ENCODE results near the gene BPIFA2. TPM values are rescaled to one million over a fixed set of nuclear protein-coding genes. Genes with fewer than 3 reads are reported as not detected.

Gene BPIFA2
- total RNA-seq, 2 experiments from 2014 or later: not detected

GRCh38 chr20:33132513-33133372 is 35.2 kb upstream of the BPIFA2 start:
- no peak overlapping the region for H3K4me3 Mint-ChIP-seq
- ATAC-seq (no peak), DNase-seq (no peak)
- TF ChIP-seq CTCF (IDR thresholded peaks at IDR 0.05): no peak
- H3K27me3 Mint-ChIP-seq: peaks cover 4% of the 10 kb centered on the region
- H3K9me3 Mint-ChIP-seq: no peaks in the 10 kb centered on the region
- H3K27ac Mint-ChIP-seq: no peak overlapping the region
- intact Hi-C loops (cut with micrococcal nuclease): no loop called here
- H3K36me3 Mint-ChIP-seq (ENCODE audit: low read depth): no peaks in the 10 kb centered on the region
- ChIA-PET POLR2A (no interaction called here), CTCF (no interaction called here)
- no peaks in the 10 kb centered on the region for H3K4me1 Mint-ChIP-seq (ENCODE audit: low read depth)

- intact Hi-C loops (cut with micrococcal nuclease): no loop called here
Observed at GRCh38 chr20:33133373-33133941, 34.5 kb upstream of the BPIFA2 start.

GRCh38 chr20:33137195-33137594 is 30.8 kb upstream of the BPIFA2 start:
- no peaks in the 10 kb centered on the region for H3K9me3 Mint-ChIP-seq
- H3K27ac Mint-ChIP-seq: no peak overlapping the region
- no peak overlapping the region for H3K4me3 Mint-ChIP-seq
- intact Hi-C loops (cut with micrococcal nuclease): no loop called here
- no peak for DNase-seq
- TF ChIP-seq CTCF (IDR thresholded peaks at IDR 0.05): no peak
- POLR2A ChIA-PET: no interaction called here
- no peak for ATAC-seq
- CTCF ChIA-PET: interaction anchor here (0.6 kb wide), 1 partner anchor 256 kb away, joined by 3 read pairs; no protein-coding TSS in a partner anchor
- peaks cover 2% of the 10 kb centered on the region for H3K27me3 Mint-ChIP-seq
- H3K4me1 Mint-ChIP-seq (ENCODE audit: low read depth): no peaks in the 10 kb centered on the region
- no peaks in the 10 kb centered on the region for H3K36me3 Mint-ChIP-seq (ENCODE audit: low read depth)

More at GRCh38 chr20:33133373-33133941, 34.5 kb upstream of the BPIFA2 start:
- no peak overlapping the region for H3K4me3 Mint-ChIP-seq
- H3K27ac Mint-ChIP-seq: no peak overlapping the region
- no peaks in the 10 kb centered on the region for H3K4me1 Mint-ChIP-seq (ENCODE audit: low read depth)
- H3K27me3 Mint-ChIP-seq: peaks cover 4% of the 10 kb centered on the region
- H3K9me3 Mint-ChIP-seq: no peaks in the 10 kb centered on the region
- DNase-seq (no peak), ATAC-seq (no peak)
- TF ChIP-seq CTCF (IDR thresholded peaks at IDR 0.05): no peak
- ChIA-PET POLR2A (no interaction called here), CTCF (no interaction called here)
- H3K36me3 Mint-ChIP-seq (ENCODE audit: low read depth): no peaks in the 10 kb centered on the region

- H3K4me1 Mint-ChIP-seq (ENCODE audit: low read depth): no peaks in the 10 kb centered on the region
- intact Hi-C loops (cut with micrococcal nuclease): no loop called here
- DNase-seq (no peak), ATAC-seq (no peak)
- H3K36me3 Mint-ChIP-seq (ENCODE audit: low read depth): no peaks in the 10 kb centered on the region
- TF ChIP-seq CTCF (IDR thresholded peaks at IDR 0.05): no peak
- ChIA-PET CTCF (no interaction called here), POLR2A (no interaction called here)
- H3K27ac Mint-ChIP-seq: no peak overlapping the region
- H3K27me3 Mint-ChIP-seq: peaks cover 3% of the 10 kb centered on the region
- no peaks in the 10 kb centered on the region for H3K9me3 Mint-ChIP-seq
- H3K4me3 Mint-ChIP-seq: no peak overlapping the region
Observed at GRCh38 chr20:33139467-33139866, 28.5 kb upstream of the BPIFA2 start.

GRCh38 chr20:33145521-33145920 is 22.4 kb upstream of the BPIFA2 start:
- Mint-ChIP-seq H3K9me3 (no peaks in the 10 kb centered on the region), H3K27ac (no peak overlapping the region), H3K4me3 (no peak overlapping the region), H3K4me1 (ENCODE audit: low read depth) (no peaks in the 10 kb centered on the region), H3K36me3 (ENCODE audit: low read depth) (no peaks in the 10 kb centered on the region), H3K27me3 (peaks cover 10% of the 10 kb centered on the region)
- ChIA-PET POLR2A (no interaction called here), CTCF (no interaction called here)
- DNase-seq (no peak), ATAC-seq (no peak)
- intact Hi-C loops (cut with micrococcal nuclease): no loop called here
- TF ChIP-seq CTCF (IDR thresholded peaks at IDR 0.05): no peak

Data from activated CD8-positive, alpha-beta T cell treated with anti-CD3 and anti-CD28 coated beads for 36 hours (primary cell).